A549 (cell line): ENCODE data around the gene TTC28. TPM values are rescaled to one million over a fixed set of nuclear protein-coding genes. Genes with fewer than 3 reads are reported as not detected.

Experiments used
- ATAC-seq, 2 experiments: fragments of 200-7000 bp in 1 of 2; fragments of >200 bp in 1 of 2; cut with Nextera tagmentation in 1 of 2; cut with Tn5 transposase in 1 of 2; 3 replicates each; pipeline versions ENCODE4 v1.8.0 to v1.9.1; 2018 to 2020; ENCODE audit warnings: mild to moderate bottlenecking in 1 of 2, moderate library complexity in 1 of 2
- CTCF ChIA-PET: fragments of 300-600 bp; sonication (Branson Sonifier 250); formaldehyde crosslinking; extraction: SDS; loops from one replicate; lab custom pipeline; 2021; ENCODE audit warnings: antibody characterized with exemption, inconsistent platforms; lab: Yijun Ruan, JAX
- POLR2A ChIA-PET: fragments of 350-600 bp; formaldehyde crosslinking; extraction: SDS; loops from one replicate; lab custom pipeline; 2021; ENCODE audit warnings: antibody characterized with exemption, inconsistent platforms; lab: Yijun Ruan, JAX
- DNase-seq, 2 experiments: peaks; one replicate each; pipeline versions ENCODE4 v3.0.0 to v3.0.0-alpha.2; 2011 to 2016; ENCODE audit warnings: low read depth in 1 of 2, low spot score in 1 of 2
- FAIRE-seq: peaks from 2 replicates; lab custom pipeline; 2011; peaks lifted over from hg19 to GRCh38; lab: Jason Lieb, UNC
- H3K27ac ChIP-seq, 2 experiments: fragments of >200 bp; sonication (Bioruptor Twin); formaldehyde crosslinking; 3 replicates each; pipeline ENCODE4 v1.5.1; 2016 to 2017
- H3K4me1 ChIP-seq: fragments of >200 bp; sonication (Bioruptor Twin); formaldehyde crosslinking; 3 replicates; pipeline ENCODE4 v1.6.1; 2016
- H3K4me2 ChIP-seq: fragments of >200 bp; sonication (Bioruptor Twin); formaldehyde crosslinking; 3 replicates; pipeline ENCODE4 v1.6.1; 2016
- H3K4me3 ChIP-seq: fragments of >200 bp; sonication (Bioruptor Twin); formaldehyde crosslinking; 3 replicates; pipeline ENCODE4 v1.5.1; 2016
- H3K9me3 ChIP-seq: fragments of >200 bp; sonication (Bioruptor Twin); formaldehyde crosslinking; 3 replicates; pipeline ENCODE4 v1.6.1; 2016
- CBX2 ChIP-seq: fragments of 200-600 bp; sonication (generic); IDR thresholded peaks from 2 replicates; pipeline ENCODE4 v1.6.1; 2016; ENCODE audit warnings: low read depth, mild to moderate bottlenecking, borderline replicate concordance
- CHD2 ChIP-seq: fragments of 150-350 bp; IDR thresholded peaks from 2 replicates; pipeline ENCODE4 v1.6.1; 2014; ENCODE audit warnings: low read length; ENCODE audit not compliant: partially characterized antibody
- FOXS1 ChIP-seq: fragments of 250-450 bp; sonication (Bioruptor Pico); IDR thresholded peaks from 2 replicates; pipeline ENCODE4 v1.5.0; 2020; ENCODE audit warnings: mild to moderate bottlenecking, moderate library complexity
- GATA3 ChIP-seq: IDR thresholded peaks from 2 replicates; pipeline ENCODE4 v1.6.1; 2012; ENCODE audit warnings: borderline replicate concordance
- HEYL ChIP-seq: fragments of 250-450 bp; sonication (Bioruptor Pico); IDR thresholded peaks from 2 replicates; pipeline ENCODE4 v1.8.0; 2021; ENCODE audit warnings: mild to moderate bottlenecking, moderate library complexity
- JUN ChIP-seq, 2 experiments: fragments of >200 bp; sonication (Bioruptor Twin); formaldehyde crosslinking; IDR thresholded peaks; 2 replicates in 1 of 2; 3 replicates in 1 of 2; pipeline ENCODE4 v1.6.1; 2016 to 2017
- MYC ChIP-seq: IDR thresholded peaks from 2 replicates; pipeline ENCODE4 v1.6.1; 2012; ENCODE audit warnings: mild to moderate bottlenecking, inconsistent platforms, low read length, improper control_type of control experiment, borderline replicate concordance
- NFE2L2 ChIP-seq: fragments of 150-350 bp; conservative IDR thresholded peaks from 2 replicates; pipeline ENCODE4 v1.6.1; 2014; ENCODE audit warnings: low read length
- NPAS2 ChIP-seq: fragments of 250-450 bp; sonication (Bioruptor Pico); IDR thresholded peaks from 2 replicates; pipeline ENCODE4 v1.8.0; 2022; ENCODE audit warnings: mild to moderate bottlenecking, moderate library complexity, borderline replicate concordance
- NR3C1 ChIP-seq: fragments of >200 bp; sonication (Bioruptor Twin); formaldehyde crosslinking; IDR thresholded peaks from 3 replicates; pipeline ENCODE4 v1.6.1; 2017
- PHF8 ChIP-seq: fragments of 200-600 bp; sonication (generic); IDR thresholded peaks from 2 replicates; pipeline ENCODE4 v1.6.1; 2016; ENCODE audit warnings: low read depth, mild to moderate bottlenecking, antibody characterized with exemption, moderate library complexity, borderline replicate concordance
- POLR2AphosphoS2 ChIP-seq: conservative IDR thresholded peaks from 2 replicates; pipeline ENCODE4 v1.6.1; 2012; ENCODE audit warnings: low read length, improper control_type of control experiment, inconsistent platforms
- RCOR1 ChIP-seq: fragments of 150-350 bp; IDR thresholded peaks from 2 replicates; pipeline ENCODE4 v1.6.1; 2014; ENCODE audit warnings: antibody characterized with exemption, low read length, low read depth
- RNF2 ChIP-seq: fragments of 200-600 bp; sonication (generic); IDR thresholded peaks from 2 replicates; pipeline ENCODE4 v1.6.1; 2016; ENCODE audit warnings: low read depth, mild to moderate bottlenecking, antibody characterized with exemption, moderate library complexity, borderline replicate concordance
- SREBF2 ChIP-seq: fragments of 450-650 bp; IDR thresholded peaks from 2 replicates; pipeline ENCODE4 v1.6.1; 2014; ENCODE audit warnings: mild to moderate bottlenecking, moderate library complexity
- TP53 ChIP-seq: fragments of 250-450 bp; sonication (Bioruptor Pico); IDR thresholded peaks from 2 replicates; pipeline ENCODE4 v1.5.0; 2021; ENCODE audit warnings: mild to moderate bottlenecking, moderate library complexity
- ZFP36 ChIP-seq: fragments of 450-650 bp; IDR thresholded peaks from 2 replicates; pipeline ENCODE4 v1.6.1; 2014; ENCODE audit warnings: borderline replicate concordance; ENCODE audit not compliant: partially characterized antibody
- ZNF302 ChIP-seq: fragments of 250-450 bp; sonication (Bioruptor Pico); IDR thresholded peaks from 2 replicates; pipeline ENCODE4 v1.9.0; 2021; ENCODE audit warnings: inconsistent platforms, mild to moderate bottlenecking, moderate library complexity
- WGBS: methylation state at CpG from one replicate; pipeline ENCODE4 v1.1.6; 2017; ENCODE audit errors: missing lambda C conversion rate; 5-methylcytosine and 5-hydroxymethylcytosine counted together
- polyA plus RNA-seq, 4 experiments: library from polyadenylated mRNA; depleted of rRNA in 3 of 4; stranded (reverse); fragments of >200 nt; fragmentation: RNase III in 1 of 4; extraction: RNeasy Plus Mini Kit Qiagen cat#74134 plus additional on column Dnase treatment in 1 of 4; gene quantifications; 2 replicates in 3 of 4; 3 replicates in 1 of 4; pipeline ENCODE4 v1.2.3, GENCODE V29; 2011 to 2017
- TF ChIP-seq, protein P1 (sequence below): IDR thresholded peaks from 2 replicates; pipeline ENCODE4 v1.6.1; 2012
- TF ChIP-seq, protein P2 (sequence below): IDR thresholded peaks from 2 replicates; pipeline ENCODE4 v1.6.1; 2012; ENCODE audit warnings: low read depth, borderline replicate concordance
- TF ChIP-seq, protein P3 (sequence below): fragments of 250-450 bp; sonication (Bioruptor Pico); IDR thresholded peaks from 2 replicates; pipeline ENCODE4 v1.5.0; 2021; ENCODE audit warnings: mild to moderate bottlenecking, moderate library complexity, borderline replicate concordance
- TF ChIP-seq, protein P4 (sequence below): fragments of >200 bp; sonication (Bioruptor Twin); formaldehyde crosslinking; IDR thresholded peaks from 2 replicates; pipeline ENCODE4 v1.6.1; 2016

The TTC28 gene
- polyA plus RNA-seq, 2 of the 4 experiments (the other 2 are of a cell fraction): 2.6 to 3.8 TPM

DNA sequence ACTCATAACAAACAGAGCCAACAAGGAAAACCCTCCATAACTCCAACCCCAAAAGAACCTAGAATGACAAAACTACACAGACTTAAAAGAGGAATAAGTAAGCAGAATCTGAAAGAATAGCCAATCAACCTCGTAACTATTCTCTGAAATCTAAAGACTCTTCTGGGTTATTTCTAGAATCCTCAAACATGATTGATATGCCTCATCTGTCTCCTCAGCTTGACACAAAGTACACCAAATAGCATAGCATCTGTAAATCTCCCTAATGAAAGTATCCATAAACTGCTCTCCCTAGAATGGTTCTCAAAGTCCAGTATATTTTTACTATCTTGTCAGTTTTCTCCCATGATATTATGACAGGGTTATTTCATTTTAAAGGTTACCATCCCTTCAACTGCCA, 195.0 kb downstream of the TTC28 start:
- POLR2A ChIA-PET: no interaction called here
- H3K4me1 ChIP-seq: peaks cover 9% of the 10 kb centered on the region; the same call in 2 of the 3 replicates

DNA sequence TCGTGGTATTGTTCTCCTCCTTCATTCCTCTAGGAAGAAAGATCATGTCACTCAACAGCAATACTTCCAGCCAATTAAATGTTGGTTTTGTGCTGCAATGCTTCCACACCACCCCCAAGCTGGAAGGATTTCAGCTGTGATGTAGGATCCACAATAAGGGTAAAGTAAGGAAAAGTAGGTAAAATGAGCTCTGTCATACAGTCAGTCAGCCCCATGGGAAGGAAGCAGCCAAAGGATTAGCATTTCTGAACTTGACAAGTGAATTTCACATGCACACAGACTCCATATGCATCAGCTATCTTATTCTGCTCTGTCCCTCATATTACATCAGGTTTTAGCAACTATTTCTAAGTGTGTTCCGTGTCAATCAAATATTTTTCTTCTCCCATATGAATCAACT, 197.9 kb downstream of the TTC28 start:
- ATAC-seq (no peak), FAIRE-seq (no peak), DNase-seq (no peak)
- ChIA-PET CTCF (no interaction called here), POLR2A (no interaction called here)
- Histone ChIP-seq H3K4me3 (no peak overlapping the region), H3K4me2 (no peak overlapping the region), H3K9me3 (no peaks in the 10 kb centered on the region), H3K27ac (no peak overlapping the region), H3K4me1 (peaks cover 9% of the 10 kb centered on the region; the same call in 2 of the 3 replicates)
- WGBS: 91% methylated on average over 2 of the region's 2 CpGs
- TF ChIP-seq, protein P1, sequence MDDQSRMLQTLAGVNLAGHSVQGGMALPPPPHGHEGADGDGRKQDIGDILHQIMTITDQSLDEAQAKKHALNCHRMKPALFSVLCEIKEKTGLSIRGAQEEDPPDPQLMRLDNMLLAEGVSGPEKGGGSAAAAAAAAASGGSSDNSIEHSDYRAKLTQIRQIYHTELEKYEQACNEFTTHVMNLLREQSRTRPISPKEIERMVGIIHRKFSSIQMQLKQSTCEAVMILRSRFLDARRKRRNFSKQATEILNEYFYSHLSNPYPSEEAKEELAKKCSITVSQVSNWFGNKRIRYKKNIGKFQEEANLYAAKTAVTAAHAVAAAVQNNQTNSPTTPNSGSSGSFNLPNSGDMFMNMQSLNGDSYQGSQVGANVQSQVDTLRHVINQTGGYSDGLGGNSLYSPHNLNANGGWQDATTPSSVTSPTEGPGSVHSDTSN: no peak
- TF ChIP-seq, protein P2, sequence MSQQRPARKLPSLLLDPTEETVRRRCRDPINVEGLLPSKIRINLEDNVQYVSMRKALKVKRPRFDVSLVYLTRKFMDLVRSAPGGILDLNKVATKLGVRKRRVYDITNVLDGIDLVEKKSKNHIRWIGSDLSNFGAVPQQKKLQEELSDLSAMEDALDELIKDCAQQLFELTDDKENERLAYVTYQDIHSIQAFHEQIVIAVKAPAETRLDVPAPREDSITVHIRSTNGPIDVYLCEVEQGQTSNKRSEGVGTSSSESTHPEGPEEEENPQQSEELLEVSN: no peak
- no peak for TF ChIP-seq POLR2AphosphoS2
- TF ChIP-seq PHF8: no peak
- TF ChIP-seq GATA3: no peak

More for the DNA sequence above, 195.0 kb downstream of the TTC28 start:
- TF ChIP-seq, protein P3, sequence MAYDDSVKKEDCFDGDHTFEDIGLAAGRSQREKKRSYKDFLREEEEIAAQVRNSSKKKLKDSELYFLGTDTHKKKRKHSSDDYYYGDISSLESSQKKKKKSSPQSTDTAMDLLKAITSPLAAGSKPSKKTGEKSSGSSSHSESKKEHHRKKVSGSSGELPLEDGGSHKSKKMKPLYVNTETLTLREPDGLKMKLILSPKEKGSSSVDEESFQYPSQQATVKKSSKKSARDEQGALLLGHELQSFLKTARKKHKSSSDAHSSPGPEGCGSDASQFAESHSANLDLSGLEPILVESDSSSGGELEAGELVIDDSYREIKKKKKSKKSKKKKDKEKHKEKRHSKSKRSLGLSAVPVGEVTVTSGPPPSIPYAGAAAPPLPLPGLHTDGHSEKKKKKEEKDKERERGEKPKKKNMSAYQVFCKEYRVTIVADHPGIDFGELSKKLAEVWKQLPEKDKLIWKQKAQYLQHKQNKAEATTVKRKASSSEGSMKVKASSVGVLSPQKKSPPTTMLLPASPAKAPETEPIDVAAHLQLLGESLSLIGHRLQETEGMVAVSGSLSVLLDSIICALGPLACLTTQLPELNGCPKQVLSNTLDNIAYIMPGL (CRISPR knock-in tag): no peak
- TF ChIP-seq, protein P4, sequence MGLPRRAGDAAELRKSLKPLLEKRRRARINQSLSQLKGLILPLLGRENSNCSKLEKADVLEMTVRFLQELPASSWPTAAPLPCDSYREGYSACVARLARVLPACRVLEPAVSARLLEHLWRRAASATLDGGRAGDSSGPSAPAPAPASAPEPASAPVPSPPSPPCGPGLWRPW: no peak
- Histone ChIP-seq H3K9me3 (no peaks in the 10 kb centered on the region), H3K4me3 (no peak overlapping the region), H3K27ac (no peak overlapping the region), H3K4me2 (no peak overlapping the region)
- ATAC-seq: no peak
- WGBS: 92% methylated on average over 1 of the region's 1 CpG
- FAIRE-seq: no peak
- no peak for DNase-seq
- CTCF ChIA-PET: interaction anchor here (1.8 kb wide), 1 partner anchor 433 kb away, joined by 4 read pairs; no protein-coding TSS in a partner anchor

DNA sequence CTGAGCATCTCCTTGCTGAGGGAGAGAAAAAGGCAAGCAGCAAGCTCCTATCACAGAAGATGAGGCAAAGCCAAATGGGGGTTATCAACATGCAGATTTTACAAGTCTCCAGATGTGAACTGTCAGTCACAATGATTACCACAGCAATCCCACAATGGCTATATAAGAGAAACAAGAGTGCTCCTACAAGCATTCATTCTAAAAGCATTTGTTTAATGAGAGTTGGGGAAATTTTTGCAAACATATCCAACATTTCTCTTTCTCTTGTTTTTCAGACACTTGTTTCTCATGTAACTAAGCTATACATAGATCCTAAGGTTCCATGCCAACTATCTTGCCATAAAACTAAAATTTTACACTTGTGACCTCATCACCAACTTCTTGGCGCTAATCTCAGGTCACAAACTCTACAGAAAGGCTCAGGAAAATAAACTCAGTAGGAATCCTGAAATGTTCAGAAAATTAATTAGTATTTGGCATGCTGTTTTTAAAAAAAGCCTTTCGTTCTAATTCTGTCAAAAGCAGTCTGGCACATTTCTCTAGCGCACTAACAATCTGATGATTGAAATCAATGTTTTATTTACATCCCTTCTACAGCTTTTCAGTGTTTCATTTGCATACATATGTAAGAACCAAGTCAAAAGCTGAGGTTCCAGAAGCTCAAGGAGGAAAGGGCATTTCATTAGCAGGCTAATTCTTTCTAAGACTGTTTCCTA, 199.5 kb downstream of the TTC28 start:
- FAIRE-seq (no peak), ATAC-seq (no peak), DNase-seq (no peak)
- 92% methylated on average over 3 of the region's 3 CpGs for WGBS
- TF ChIP-seq RNF2 (no peak), CBX2 (no peak), FOXS1 (no peak), NR3C1 (no peak), TP53 (no peak), ZFP36 (no peak), MYC (no peak), NFE2L2 (no peak), JUN (IDR thresholded peaks at IDR 0.05) (no peak), SREBF2 (no peak), NPAS2 (CRISPR knock-in tag) (no peak), ZNF302 (CRISPR knock-in tag) (no peak), CHD2 (no peak), HEYL (CRISPR knock-in tag) (no peak), RCOR1 (no peak)
- ChIA-PET CTCF (no interaction called here), POLR2A (no interaction called here)
- no peaks in the 10 kb centered on the region for H3K9me3 ChIP-seq
- no peak overlapping the region for H3K27ac ChIP-seq
- H3K4me3 ChIP-seq: no peak overlapping the region
- H3K4me1 ChIP-seq: peaks cover 9% of the 10 kb centered on the region; the same call in 2 of the 3 replicates
- no peak overlapping the region for H3K4me2 ChIP-seq
